Kidney (tissue), 14 donors: Measurements from ENCODE around the gene OBP2A. TPM values are rescaled to one million over a fixed set of nuclear protein-coding genes. Genes with fewer than 3 reads are reported as not detected.

ENCODE experiments used
- DNase-seq, 5 donors: peaks; one replicate each; pipeline ENCODE4 v3.0.0-alpha.2; 2013 to 2020
- FAIRE-seq: peaks from 2 replicates; lab custom pipeline; 2012; peaks lifted over from hg19 to GRCh38; lab: Jason Lieb, UNC
- H3K27ac ChIP-seq, 2 donors: one replicate each; pipeline ENCODE4 v1.7.0; 2013; ENCODE audit warnings: low read depth in 2 of 2, low read length in 2 of 2, inconsistent platforms in 1 of 2
- H3K27me3 ChIP-seq: one replicate; pipeline ENCODE4 v1.7.1; 2013; ENCODE audit warnings: low read length, inconsistent platforms; ENCODE audit not compliant: control insufficient read depth, insufficient read depth
- H3K36me3 ChIP-seq, 3 donors: one replicate each; pipeline versions ENCODE4 v1.7.0 to v1.7.1; 2013; ENCODE audit warnings: low read length in 3 of 3, control low read depth in 1 of 3, inconsistent platforms in 1 of 3; ENCODE audit not compliant: insufficient read depth in 3 of 3, control insufficient read depth in 2 of 3
- H3K4me1 ChIP-seq, 3 donors: one replicate each; pipeline versions ENCODE4 v1.7.0 to v1.7.1; 2013; ENCODE audit warnings: low read length in 3 of 3, inconsistent platforms in 1 of 3, low read depth in 1 of 3; ENCODE audit not compliant: control insufficient read depth in 2 of 3, insufficient read depth in 2 of 3
- H3K4me3 ChIP-seq, 3 donors: one replicate each; pipeline versions ENCODE4 v1.7.0 to v1.8.1; 2013; ENCODE audit warnings: low read length in 3 of 3, control low read depth in 1 of 3, inconsistent platforms in 1 of 3
- H3K9ac ChIP-seq, 3 donors: one replicate each; pipeline versions ENCODE4 v1.7.0 to v1.7.1; 2013; ENCODE audit warnings: low read length in 3 of 3, control low read depth in 1 of 3, inconsistent platforms in 1 of 3
- H3K9me3 ChIP-seq, 3 donors: one replicate each; pipeline versions ENCODE4 v1.7.0 to v1.7.1; 2013; ENCODE audit warnings: low read length in 3 of 3, control low read depth in 1 of 3, inconsistent platforms in 1 of 3; ENCODE audit not compliant: control insufficient read depth in 2 of 3, insufficient read depth in 1 of 3
- CTCF ChIP-seq: IDR thresholded peaks from 3 replicates; pipeline ENCODE4 v1.5.1; 2012; ENCODE audit warnings: mild to moderate bottlenecking, moderate library complexity, borderline replicate concordance; ENCODE audit not compliant: insufficient read depth; ENCODE audit errors: extremely low read depth
- intact Hi-C: fragments of 100-400 bp; cut with DNase I; formaldehyde crosslinking; loops from one replicate; pipeline ENCODE4 v1.11.1; 2022
- polyA plus RNA-seq: library from polyadenylated mRNA; stranded (reverse); fragments of 350-450 nt; fragmentation: Illumina TruSeq; extraction: RNeasy Lipid Tissue Mini Kit (QIAGEN cat#74804); gene quantifications from one replicate; pipeline ENCODE4 v1.2.3, GENCODE V29; 2014; ENCODE audit warnings: low read depth, low replicate concordance; ENCODE audit not compliant: insufficient read depth
- total RNA-seq: library from RNA; stranded (reverse); fragmentation: NEBNext Ultra II Directional; extraction: Animal tissue kit (Norgen Biotek cat#: 25700); gene quantifications from one replicate; pipeline ENCODE4 v1.2.1, GENCODE V29; 2021
- donor health status: control.
- donor health status: control.
- donor health status: control.
- donor health status: control.
- donor health status: control.
- donor health status: DM: yes; HTN: yes; CAD: no.
- donor health status: Normal renal cell carcinoma (clear cell type).

The OBP2A gene
- total and polyA plus RNA-seq, 2 donors from 2014 or later = not detected

- H3K9ac ChIP-seq = no peak overlapping the region
- no peak for TF ChIP-seq CTCF
- peaks cover 0 to 15% (median 8%) of the 10 kb centered on the region in 3 donors for H3K4me1 ChIP-seq
- intact Hi-C loops = no loop called here
- H3K4me3 ChIP-seq = no peak overlapping the region
- H3K27ac ChIP-seq = no peak overlapping the region
- peaks cover 0 to 12% (median 12%) of the 10 kb centered on the region in 3 donors for H3K36me3 ChIP-seq
- FAIRE-seq (no peak), DNase-seq (peak in 1 of 5 donors; percentile 54)
- no peaks in the 10 kb centered on the region for H3K27me3 ChIP-seq
- no peaks in the 10 kb centered on the region for H3K9me3 ChIP-seq
These were observed 43.6 kb upstream of the OBP2A start for GRCh38 chr9:135502168-135502872.

GRCh38 chr9:135502873-135503321 lies 43.0 kb upstream of the OBP2A start:
- H3K9ac ChIP-seq = no peak overlapping the region
- no peak overlapping the region for H3K27ac ChIP-seq
- intact Hi-C loops = no loop called here
- peaks cover 0 to 12% (median 12%) of the 10 kb centered on the region in 3 donors for H3K36me3 ChIP-seq
- H3K4me3 ChIP-seq = no peak overlapping the region
- peaks cover 0 to 15% (median 8%) of the 10 kb centered on the region in 3 donors for H3K4me1 ChIP-seq
- no peaks in the 10 kb centered on the region for H3K27me3 ChIP-seq
- H3K9me3 ChIP-seq = no peaks in the 10 kb centered on the region
- no peak for TF ChIP-seq CTCF
- FAIRE-seq (no peak), DNase-seq (peak in 1 of 5 donors; percentile 65)

- no peaks in the 10 kb centered on the region for H3K9me3 ChIP-seq
- H3K4me3 ChIP-seq = no peak overlapping the region
- peak in 1 of 5 donors; percentile 54 for DNase-seq
- H3K27me3 ChIP-seq = no peaks in the 10 kb centered on the region
- TF ChIP-seq CTCF = no peak
- H3K27ac ChIP-seq = no peak overlapping the region
- H3K36me3 ChIP-seq = peaks cover 0 to 12% (median 12%) of the 10 kb centered on the region in 3 donors
- no peak overlapping the region for H3K9ac ChIP-seq
- FAIRE-seq = no peak
- intact Hi-C loops = no loop called here
- peaks cover 0 to 15% (median 8%) of the 10 kb centered on the region in 3 donors for H3K4me1 ChIP-seq
These were observed 42.3 kb upstream of the OBP2A start for GRCh38 chr9:135503371-135504261.
